A673 (cell line): ENCODE measurements around the gene C19orf44. TPM values are rescaled to one million over a fixed set of nuclear protein-coding genes. Genes with fewer than 3 reads are reported as not detected.

ENCODE experiments used
- BruUV-seq: library from RNA; stranded (reverse); fragments of 400-500 nt; replicated peaks from 2 replicates; lab custom pipeline; 2021; lab: Mats Ljungman, UMichigan
- CTCF ChIA-PET: fragments of 300-600 bp; sonication (Branson Sonifier 250); formaldehyde crosslinking; loops from one replicate; lab custom pipeline; 2022; ENCODE audit warnings: antibody characterized with exemption; lab: Charles Lee
- POLR2A ChIA-PET: fragments of 300-600 bp; sonication (Branson Sonifier 250); formaldehyde crosslinking; loops from one replicate; lab custom pipeline; 2022; ENCODE audit warnings: antibody characterized with exemption; ENCODE audit not compliant: low non-redundant PET; lab: Charles Lee
- DNase-seq: peaks from one replicate; pipeline ENCODE4 v3.0.0-alpha.2; 2015; ENCODE audit warnings: low spot score
- H3K27ac ChIP-seq: fragments of 200-600 bp; sonication (generic); 2 replicates; pipeline ENCODE4 v1.5.1; 2016; ENCODE audit warnings: mixed run types, low read depth, mild to moderate bottlenecking, mixed read lengths, antibody characterized with exemption, low read length; ENCODE audit not compliant: poor library complexity, severe bottlenecking
- H3K27me3 ChIP-seq: fragments of 200-600 bp; sonication (generic); replicated peaks from 2 replicates; pipeline ENCODE4 v1.6.1; 2017; ENCODE audit warnings: mixed run types, low read depth, mild to moderate bottlenecking, mixed read lengths, antibody characterized with exemption, low read length; ENCODE audit not compliant: insufficient read depth, poor library complexity
- H3K36me3 ChIP-seq: fragments of 200-600 bp; sonication (generic); 2 replicates; pipeline ENCODE4 v1.6.1; 2016; ENCODE audit warnings: mixed run types, mild to moderate bottlenecking, mixed read lengths, antibody characterized with exemption, low read length; ENCODE audit not compliant: insufficient read depth, poor library complexity, severe bottlenecking
- H3K4me1 ChIP-seq: fragments of 200-600 bp; sonication (generic); 2 replicates; pipeline ENCODE4 v1.6.1; 2017; ENCODE audit warnings: mixed run types, mild to moderate bottlenecking, mixed read lengths, antibody characterized with exemption, low read length; ENCODE audit not compliant: insufficient read depth, poor library complexity, severe bottlenecking
- H3K4me3 ChIP-seq: fragments of 200-600 bp; sonication (generic); 2 replicates; pipeline ENCODE4 v1.5.1; 2016; ENCODE audit warnings: low read depth, mixed run types, mild to moderate bottlenecking, mixed read lengths, low read length; ENCODE audit not compliant: poor library complexity, severe bottlenecking
- H3K9me3 ChIP-seq: fragments of 200-600 bp; sonication (generic); 2 replicates; pipeline ENCODE4 v1.6.1; 2016; ENCODE audit warnings: mixed run types, low read depth, mild to moderate bottlenecking, mixed read lengths, antibody characterized with exemption, low read length; ENCODE audit not compliant: poor library complexity, severe bottlenecking
- EZH2 ChIP-seq: fragments of 200-600 bp; sonication (generic); IDR thresholded peaks from 2 replicates; pipeline ENCODE4 v1.6.1; 2017; ENCODE audit warnings: borderline replicate concordance, low read depth, mild to moderate bottlenecking, mixed read lengths, antibody characterized with exemption, low read length; ENCODE audit not compliant: poor library complexity, severe bottlenecking
- intact Hi-C: fragments of 100-400 bp; cut with micrococcal nuclease; formaldehyde crosslinking; loops from one replicate; pipeline ENCODE4 v1.10.0; 2022; ENCODE audit not compliant: unreplicated experiment
- total RNA-seq: library from RNA; stranded (reverse); gene quantifications from 2 replicates; pipeline ENCODE4 v1.2.3, GENCODE V29; 2021
- TF ChIP-seq, protein P1 (sequence below): fragments of 300-800, 200-600 bp; sonication (generic); conservative IDR thresholded peaks from 2 replicates; pipeline ENCODE4 v1.5.1; 2017; ENCODE audit warnings: low read depth, mild to moderate bottlenecking, antibody characterized with exemption, low read length, moderate library complexity, mixed read lengths

The C19orf44 gene
- total RNA-seq, 1 experiment from 2014 or later, result 9.8 TPM

DNA sequence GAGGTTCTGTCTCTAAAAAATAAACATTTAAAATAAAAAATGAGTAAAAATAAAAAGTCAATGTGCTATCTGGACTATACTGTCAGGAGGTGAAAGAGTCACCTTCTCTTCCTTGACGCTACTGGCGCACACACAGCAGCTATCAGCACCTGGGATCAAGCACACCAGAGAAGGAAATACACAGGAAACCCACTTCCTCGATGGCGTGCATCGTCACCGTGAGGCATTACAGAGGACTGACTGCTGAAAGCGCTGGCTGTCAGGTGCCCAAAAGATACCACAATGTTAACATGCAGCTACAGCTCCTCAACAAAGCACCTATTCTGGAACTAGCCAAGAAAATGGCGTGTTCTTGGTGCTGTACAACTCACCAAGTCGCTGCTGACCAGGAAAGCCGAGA is 70.0 kb downstream of the C19orf44 start:
- Histone ChIP-seq H3K4me3 (no peak overlapping the region), H3K27me3 (no peaks in the 10 kb centered on the region), H3K4me1 (peaks cover 2% of the 10 kb centered on the region), H3K9me3 (no peaks in the 10 kb centered on the region), H3K36me3 (peaks cover 55% of the 10 kb centered on the region), H3K27ac (no peak overlapping the region)
- intact Hi-C loops, result no loop called here
- TF ChIP-seq, protein P1, sequence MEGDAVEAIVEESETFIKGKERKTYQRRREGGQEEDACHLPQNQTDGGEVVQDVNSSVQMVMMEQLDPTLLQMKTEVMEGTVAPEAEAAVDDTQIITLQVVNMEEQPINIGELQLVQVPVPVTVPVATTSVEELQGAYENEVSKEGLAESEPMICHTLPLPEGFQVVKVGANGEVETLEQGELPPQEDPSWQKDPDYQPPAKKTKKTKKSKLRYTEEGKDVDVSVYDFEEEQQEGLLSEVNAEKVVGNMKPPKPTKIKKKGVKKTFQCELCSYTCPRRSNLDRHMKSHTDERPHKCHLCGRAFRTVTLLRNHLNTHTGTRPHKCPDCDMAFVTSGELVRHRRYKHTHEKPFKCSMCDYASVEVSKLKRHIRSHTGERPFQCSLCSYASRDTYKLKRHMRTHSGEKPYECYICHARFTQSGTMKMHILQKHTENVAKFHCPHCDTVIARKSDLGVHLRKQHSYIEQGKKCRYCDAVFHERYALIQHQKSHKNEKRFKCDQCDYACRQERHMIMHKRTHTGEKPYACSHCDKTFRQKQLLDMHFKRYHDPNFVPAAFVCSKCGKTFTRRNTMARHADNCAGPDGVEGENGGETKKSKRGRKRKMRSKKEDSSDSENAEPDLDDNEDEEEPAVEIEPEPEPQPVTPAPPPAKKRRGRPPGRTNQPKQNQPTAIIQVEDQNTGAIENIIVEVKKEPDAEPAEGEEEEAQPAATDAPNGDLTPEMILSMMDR, result no peak
- no peak for TF ChIP-seq EZH2
- ChIA-PET CTCF (no interaction called here), POLR2A (no interaction called here)
- no TSS peak for BruUV-seq
- no peak for DNase-seq

DNA sequence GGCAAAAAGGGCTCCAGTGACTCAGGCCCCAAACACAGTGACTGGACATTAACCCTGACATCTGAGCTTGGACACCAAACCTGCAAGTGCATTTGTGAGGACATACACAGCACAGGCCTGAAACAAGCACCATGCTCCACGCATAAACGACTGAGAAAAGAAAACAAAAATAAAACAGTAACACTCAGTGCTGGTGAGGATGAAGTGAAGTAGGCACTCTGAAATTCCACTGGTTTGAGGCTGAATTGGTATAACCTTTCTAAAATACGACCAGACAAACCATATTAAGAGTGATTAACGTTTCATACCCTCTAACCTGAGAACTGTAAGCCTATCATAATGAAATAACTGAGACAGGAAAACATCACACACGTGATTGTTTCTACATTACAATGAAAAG is 70.5 kb downstream of the C19orf44 start:
- no peak overlapping the region for H3K4me3 ChIP-seq
- TF ChIP-seq EZH2, result no peak
- TF ChIP-seq, protein P1, result no peak
- no TSS peak for BruUV-seq
- ChIA-PET CTCF (no interaction called here), POLR2A (no interaction called here)
- intact Hi-C loops, result no loop called here
- no peaks in the 10 kb centered on the region for H3K27me3 ChIP-seq
- no peaks in the 10 kb centered on the region for H3K9me3 ChIP-seq
- peaks cover 6% of the 10 kb centered on the region for H3K4me1 ChIP-seq
- peaks cover 54% of the 10 kb centered on the region for H3K36me3 ChIP-seq
- no peak for DNase-seq
- no peak overlapping the region for H3K27ac ChIP-seq

DNA sequence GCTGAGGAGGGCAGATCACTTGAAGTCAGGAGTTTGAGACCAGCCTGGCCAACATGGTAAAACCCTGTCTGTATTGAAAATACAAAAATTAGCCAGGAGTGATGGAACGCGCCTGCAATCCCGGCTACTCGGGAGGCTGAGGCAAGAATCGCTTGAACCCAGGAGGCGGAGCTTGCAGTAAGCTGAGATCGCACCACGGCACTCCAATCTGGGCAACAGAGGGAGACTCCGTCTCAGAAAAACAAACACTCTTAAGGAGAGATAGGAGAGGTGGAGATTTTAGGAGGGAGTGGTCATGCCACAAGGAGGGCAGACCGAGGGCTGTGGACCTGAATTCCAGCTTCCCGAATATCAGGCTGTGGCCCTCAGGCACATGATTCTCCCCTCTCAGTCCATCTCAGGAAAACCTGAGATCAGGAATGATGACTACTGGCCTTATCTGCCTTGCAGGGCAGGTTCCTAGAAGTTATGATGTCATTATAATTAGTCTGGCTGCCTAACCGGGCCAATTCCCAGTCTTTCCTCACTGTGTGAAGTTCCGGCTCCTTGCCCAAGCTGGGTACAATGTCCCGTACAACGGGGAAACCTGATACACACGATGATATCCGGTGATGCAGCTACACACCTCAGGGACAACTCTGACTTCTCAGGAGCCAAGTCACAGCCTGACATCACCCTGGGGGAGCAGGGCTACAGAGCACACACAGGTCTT is 73.6 kb downstream of the C19orf44 start:
- ChIA-PET CTCF (no interaction called here), POLR2A (no interaction called here)
- Histone ChIP-seq H3K27me3 (no peaks in the 10 kb centered on the region), H3K27ac (no peak overlapping the region), H3K4me3 (no peak overlapping the region), H3K36me3 (peaks cover 40% of the 10 kb centered on the region), H3K4me1 (peaks cover 10% of the 10 kb centered on the region), H3K9me3 (no peaks in the 10 kb centered on the region)
- TF ChIP-seq, protein P1, result no peak
- no peak for TF ChIP-seq EZH2
- DNase-seq, result no peak
- no TSS peak for BruUV-seq
- intact Hi-C loops, result loop anchor here (5.0 kb wide), 1 partner anchor 58 kb away; the partner anchor contains the start of gene MED26

Other genes starting within 250 kb of the C19orf44 start
- 1.9 and 2.1 TPM in 2 replicates for gene KLF2, start 171.6 kb upstream of the C19orf44 start, total RNA-seq
- gene EPS15L1, start 24.4 kb upstream of the C19orf44 start, total RNA-seq, result 74.4 and 76.8 TPM in 2 replicates
- gene CALR3, start 227 bp upstream of the C19orf44 start, total RNA-seq, result not detected in 2 replicates
- 86.4 and 98.4 TPM in 2 replicates for gene CHERP, start 46.0 kb downstream of the C19orf44 start, total RNA-seq
- 36.3 and 37.9 TPM in 2 replicates for gene SLC35E1, start 76.0 kb downstream of the C19orf44 start, total RNA-seq
- 13.4 and 15.6 TPM in 2 replicates for gene MED26, start 131.8 kb downstream of the C19orf44 start, total RNA-seq
- 67.0 and 82.7 TPM in 2 replicates for gene SMIM7, start 163.8 kb downstream of the C19orf44 start, total RNA-seq
- gene TMEM38A, start 164.7 kb downstream of the C19orf44 start, total RNA-seq, result 8.3 and 8.6 TPM in 2 replicates
- 1.7 and 1.8 TPM in 2 replicates for gene NWD1, start 223.5 kb downstream of the C19orf44 start, total RNA-seq